NCI-H524 (cell line): ENCODE data around the gene SHMT2.

Experiments
- DNase-seq, 2 experiments: peaks; one replicate each; lab custom pipeline; 2025; lab: John Stamatoyannopoulos, UW

SHMT2 gene

DNA sequence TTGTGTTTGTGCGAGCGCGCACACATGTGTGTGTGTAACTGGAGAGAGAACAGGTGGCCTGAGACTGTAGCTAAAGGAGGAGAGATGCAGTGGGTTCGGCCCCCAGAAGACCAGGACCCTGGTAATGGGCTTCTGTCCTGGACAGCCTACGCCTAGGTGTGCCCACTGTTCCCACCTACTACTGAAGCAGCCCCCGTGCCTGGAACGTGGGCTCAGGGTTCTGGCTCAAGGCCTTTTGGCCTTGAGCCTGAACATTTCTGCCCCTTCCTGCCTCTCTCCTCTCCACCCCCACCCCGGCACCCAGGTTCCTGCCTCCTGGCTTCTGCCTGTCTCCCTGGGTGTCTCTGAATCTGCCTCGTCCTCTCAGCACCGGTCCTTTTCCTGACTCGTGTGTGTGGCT is 14.4 kb upstream of the SHMT2 start:
- DNase-seq, result no peak

DNA sequence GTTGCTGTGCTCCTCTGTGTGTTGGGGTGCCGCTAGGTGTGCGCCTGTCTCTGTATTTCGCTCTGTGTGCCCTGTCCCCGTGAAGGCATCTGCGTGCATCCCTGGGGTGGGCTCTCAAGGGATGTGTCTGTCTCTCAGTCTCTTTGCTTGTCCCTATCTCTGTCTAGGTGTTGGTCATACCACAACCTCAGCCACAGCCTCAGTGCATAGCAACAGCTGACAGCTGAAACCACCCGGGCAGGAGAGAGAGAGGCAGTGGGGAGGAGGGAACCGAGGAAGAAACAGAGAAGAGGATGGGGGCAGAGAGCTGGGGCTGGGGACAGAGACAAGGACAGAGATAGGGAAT is 13.9 kb upstream of the SHMT2 start:
- DNase-seq, result no peak

DNA sequence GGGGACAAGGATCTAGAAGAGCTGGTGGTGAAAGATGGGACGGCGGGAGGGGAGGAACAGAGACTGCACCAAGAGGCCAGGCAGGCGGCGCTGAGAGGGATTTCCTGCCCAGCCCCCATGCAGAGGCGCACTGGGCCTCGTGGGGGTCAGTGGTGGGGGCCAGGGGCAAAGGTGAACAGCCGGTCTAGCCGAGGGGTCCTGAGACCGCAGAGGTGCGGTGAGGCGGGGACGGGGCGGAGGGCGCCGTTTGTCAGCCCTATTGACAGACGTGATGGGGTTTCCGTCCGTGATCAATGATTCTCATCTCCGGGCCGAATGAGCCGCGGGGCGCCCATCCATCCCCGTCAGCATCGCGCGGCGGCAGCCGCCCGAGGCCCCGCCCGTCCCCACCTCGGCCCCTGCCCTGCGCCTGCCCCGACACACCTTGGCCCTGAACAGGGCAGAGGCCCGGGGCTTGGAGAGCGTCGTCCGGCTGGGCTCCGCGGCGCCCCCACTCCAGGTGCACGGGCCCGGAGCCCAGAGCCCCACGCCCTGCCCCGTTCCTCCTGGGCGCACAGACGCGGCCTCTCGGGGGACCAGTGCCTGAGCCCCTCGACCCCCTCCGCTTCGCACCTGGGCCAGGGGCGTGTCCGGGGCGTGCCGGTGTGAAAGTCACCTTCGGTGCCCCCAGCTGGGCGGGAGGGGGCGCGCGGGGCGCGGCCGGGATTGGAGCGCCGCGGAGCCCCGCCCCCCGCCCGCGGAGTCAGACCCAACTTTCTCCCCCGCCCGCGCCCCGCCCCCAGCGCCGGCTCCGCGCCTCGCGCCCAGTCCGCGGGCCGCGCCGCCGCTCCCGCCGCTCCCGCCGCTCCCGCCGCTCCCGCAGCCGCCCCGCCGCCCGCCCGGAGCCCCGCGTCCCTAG is 13.2 kb upstream of the SHMT2 start, which contains the start of gene NXPH4:
Gene NXPH4, plus strand, starts transcription at position 781 of the 898 bp plus-strand sequence. CDS start 176 bp downstream, outside the sequence.
- DNase-seq, result peak in 1 of 2 experiments; percentile 41

DNA sequence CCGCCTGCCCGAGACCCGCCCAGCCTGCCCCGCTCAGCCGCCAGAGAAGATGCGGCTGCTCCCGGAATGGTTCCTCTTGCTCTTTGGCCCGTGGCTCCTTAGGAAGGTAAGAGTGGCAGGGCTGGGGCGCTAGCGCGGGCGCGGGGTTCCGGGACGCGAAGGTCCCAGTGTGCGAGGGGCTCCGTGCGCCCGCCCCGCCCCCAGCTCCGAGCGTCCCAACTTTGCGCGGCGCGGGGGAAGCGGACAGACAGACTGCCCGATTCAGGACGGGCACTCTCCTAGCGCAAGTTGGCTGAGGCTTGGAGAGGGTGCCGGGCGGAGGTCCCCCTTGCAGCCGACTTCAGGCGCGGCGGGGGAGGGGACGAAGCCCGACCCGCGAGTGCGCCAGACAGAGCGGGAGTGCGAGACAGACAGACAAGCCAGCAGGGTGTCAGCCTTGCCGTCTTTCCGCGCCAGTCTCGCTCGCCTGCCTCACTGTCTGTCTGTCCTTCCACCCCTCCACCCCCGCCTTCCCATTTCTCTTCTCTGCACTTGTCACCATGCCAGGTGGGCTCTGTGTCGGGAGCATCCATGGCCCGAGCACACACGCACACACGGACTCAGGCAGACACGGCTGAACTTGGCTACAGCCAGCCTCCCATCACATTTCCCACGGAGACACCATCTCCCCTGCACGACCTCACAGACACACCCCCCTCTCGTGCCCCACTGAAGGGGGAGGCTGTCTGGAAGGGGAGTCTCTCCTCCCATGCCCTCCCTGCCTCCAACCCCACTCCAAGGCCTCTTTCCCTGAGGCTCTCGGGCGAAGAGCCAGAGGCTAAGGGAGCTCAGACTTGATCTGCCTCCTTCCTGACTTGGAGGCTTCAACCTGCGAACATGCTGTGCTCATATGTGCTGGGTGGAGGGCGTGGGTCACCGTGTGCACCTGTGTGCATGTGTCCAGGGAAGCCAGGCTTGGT is 12.3 kb upstream of the SHMT2 start:
- DNase-seq, result peak in 1 of 2 experiments; percentile 40

DNA sequence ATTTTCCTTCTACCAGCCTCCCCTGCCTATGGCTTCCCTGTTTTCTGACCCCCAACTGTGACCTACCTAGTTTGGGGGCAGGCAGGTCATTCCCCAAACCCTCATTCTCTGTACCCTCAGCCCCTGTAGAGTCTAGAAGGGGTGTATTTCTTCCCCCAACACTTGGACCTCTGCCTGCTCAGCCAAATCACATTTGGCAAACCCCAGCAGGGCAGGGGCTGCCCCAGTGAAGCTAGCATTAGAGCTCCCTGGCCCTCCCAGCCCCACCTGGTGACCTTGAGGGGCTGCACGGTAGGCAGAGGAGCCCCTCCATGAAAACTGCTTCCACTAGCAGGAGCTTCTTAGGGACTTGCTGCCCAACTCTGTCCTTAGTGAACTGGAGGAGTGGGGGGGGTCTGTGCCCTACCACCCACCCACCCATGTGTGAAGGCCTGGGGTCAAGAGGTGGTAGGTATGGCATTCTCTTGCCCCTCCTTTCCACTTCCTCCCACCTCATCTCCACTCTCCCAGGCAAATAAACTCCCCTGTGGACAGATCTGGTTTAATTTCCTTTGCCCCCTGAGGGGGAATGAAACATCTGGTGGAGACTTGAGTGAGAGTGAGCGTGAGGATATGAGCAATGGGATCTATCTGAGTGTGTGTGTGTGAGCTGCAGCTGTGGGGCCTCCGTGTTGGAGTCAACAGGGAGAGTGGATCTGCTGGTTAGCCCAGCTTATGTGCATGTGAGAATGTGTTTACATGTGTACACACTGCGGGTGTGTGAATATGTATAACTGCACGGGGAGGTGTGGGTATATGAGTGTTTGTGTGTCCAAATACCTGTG is 11.3 kb upstream of the SHMT2 start:
- peak in 1 of 2 experiments; percentile 40 for DNase-seq

DNA sequence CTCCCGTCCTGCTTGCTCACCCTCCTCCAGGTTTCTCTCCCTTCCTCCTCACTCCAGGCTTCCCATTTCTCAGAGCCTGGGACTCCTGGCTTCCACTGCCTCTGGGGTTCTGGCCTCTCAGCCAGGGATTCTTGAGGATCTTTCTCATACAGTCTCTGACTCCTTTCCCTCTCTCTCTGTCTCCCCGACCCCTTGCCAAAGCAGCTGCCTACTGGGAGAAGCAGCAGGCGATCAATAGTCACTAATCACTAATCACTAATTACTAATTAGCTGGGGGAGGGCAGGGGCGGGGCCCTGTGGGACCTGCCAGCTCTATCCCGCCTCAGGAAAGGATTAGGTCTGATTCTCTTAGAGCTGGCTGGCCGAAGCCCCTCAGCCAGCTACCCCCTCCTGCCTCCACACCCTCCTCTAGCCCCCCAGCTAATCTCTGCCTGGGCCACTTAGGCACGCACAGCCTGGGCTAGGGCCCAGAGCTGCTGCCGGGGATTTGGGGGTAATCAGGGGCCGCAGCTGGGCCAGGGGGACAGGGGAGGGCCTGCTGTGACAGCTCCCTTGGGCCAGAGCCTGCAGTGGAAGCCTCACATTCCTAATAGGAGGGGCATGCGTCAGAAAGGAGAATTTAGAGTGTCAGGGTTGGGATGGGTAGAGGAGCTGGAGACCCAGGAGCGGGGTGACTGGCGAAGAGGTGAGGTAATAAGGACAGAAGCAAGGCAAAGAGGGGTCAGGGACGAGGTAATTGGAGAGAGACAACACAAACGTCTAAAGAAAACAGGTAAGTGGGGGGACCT is 10.1 kb upstream of the SHMT2 start:
- peak in 1 of 2 experiments; percentile 39 for DNase-seq

DNA sequence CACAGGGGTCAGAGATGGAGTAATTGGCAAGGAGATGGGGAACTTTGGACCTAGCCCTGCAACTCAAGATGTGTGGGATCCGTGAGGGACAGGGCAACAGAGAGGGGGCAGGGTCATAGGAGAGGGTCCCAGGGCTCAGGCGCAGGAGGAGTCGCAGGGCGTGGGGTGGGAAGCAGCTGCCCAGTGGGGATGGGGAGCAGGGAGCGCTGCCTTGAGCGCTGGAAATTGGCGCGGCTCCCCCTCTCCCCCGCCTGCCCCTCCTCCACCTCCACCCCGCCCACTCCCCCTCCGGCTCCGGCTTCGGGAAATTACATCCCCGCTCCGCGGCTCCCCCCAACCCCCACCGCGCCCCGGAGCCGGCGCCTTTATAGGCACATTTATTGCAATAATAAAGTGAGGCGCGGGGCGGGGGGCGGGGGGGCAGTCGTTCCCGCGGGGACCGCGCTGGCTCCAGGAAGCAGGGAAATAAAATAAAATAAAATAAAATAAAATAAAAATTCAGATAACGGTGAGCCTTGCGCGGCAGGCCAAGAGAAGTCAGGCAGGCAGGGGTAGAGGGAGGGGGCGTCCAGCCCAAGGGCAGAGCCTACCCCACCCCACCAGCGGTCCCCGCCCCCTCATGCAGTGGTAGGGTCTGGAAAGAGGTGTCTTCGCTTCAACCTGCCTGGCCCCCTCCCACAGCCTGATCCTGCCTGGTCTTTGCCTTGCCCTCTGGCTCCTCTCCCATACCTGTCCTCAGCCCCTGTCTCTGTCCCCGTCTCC is 9.3 kb upstream of the SHMT2 start:
- DNase-seq, result no peak

DNA sequence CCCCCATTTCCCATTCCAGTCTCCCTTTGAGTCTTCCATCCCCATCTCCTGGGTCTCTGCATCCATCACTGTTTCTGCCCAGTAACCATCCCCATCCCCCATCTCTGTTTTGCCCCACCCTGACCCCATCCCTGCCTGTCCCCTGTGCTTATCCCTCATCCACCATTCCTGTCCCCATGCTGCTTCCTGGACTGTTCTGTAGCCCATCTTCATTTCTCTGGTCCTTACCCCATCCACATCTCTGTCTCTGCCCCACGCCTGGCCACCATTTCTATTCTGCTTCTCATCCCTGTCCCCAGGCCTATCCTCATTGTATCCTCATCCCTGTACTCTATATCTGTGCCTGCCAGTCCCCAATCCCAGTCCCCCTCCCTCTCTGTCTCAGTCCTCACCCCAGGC is 8.7 kb upstream of the SHMT2 start:
- no peak for DNase-seq

DNA sequence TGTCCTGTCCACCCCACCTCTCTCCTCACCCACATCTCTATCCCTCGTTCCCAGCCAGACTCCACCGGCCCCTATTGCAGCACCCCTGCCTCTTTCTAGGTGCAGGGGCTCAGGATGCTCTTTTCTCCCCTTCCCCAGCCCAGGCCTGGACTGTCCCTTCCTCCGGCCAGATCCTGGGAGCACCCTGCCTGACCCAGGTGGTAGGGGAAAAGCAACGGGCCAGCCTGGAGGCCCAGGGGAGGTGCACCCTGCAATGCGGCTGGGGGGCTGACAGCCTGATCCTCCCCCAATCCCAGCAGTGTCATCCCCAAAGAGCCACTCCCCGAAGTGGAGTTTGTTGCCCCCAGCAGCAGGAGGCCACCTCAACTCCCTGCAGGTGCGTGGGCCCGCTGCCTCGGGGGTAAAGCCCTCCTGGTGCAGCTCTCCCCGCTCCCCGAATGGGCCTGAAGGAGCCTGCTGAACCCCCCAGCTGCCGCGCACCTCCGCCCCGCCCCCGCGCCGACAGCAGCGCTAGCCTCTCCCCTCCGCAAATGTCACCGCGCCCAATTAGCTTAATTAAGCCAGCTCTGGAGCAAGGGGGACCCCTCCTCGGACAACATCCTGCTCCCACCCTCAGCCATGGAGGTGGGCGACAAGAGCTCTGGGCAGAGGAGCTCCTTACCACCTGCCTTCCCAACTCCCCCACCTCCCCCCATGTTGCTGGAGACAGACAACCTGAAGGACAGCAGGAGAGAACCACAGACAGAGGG is 8.2 kb upstream of the SHMT2 start:
- DNase-seq, result no peak

DNA sequence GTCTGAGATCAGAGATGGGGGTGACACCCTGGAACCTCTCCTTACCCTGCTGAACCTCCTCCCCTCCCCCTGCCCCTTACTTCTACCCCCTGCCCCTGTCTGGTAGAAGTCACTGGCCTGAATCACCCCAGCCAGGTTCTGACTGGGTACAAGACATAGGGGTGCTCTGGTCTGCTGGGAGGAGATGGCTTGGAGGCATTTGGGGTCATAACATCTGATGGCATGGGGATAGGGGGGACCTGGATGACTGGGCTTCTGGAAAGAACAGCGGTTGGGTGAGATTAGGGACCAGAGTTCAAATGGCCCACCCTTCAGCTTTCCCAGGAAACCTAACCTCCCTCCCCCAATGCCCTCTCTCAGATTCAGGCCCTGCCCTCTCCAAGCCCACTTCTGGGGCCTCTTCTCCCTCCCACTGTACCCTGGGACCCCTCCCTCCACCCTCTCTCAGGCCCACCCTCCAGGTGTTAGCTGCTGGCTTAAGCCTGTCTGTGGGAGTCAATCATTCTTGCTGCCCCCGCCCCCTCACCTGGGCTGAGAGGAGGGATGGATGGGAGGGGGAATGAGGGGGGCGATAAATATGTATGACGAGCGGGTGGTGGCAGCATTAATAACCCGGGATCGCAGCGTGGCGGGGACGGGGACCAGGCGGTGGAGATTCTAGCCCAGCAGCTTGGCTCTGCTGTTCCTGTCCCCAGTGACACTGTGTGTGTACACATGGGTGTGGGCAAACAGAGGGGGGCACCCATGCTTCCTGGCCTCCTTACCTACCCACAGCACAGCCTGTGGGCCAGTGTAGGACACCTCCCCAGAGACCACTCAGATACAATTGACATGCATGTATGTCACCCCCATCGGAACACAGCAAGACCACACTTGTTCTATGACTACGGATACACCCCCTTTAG is 7.0 kb upstream of the SHMT2 start:
- DNase-seq, result no peak

DNA sequence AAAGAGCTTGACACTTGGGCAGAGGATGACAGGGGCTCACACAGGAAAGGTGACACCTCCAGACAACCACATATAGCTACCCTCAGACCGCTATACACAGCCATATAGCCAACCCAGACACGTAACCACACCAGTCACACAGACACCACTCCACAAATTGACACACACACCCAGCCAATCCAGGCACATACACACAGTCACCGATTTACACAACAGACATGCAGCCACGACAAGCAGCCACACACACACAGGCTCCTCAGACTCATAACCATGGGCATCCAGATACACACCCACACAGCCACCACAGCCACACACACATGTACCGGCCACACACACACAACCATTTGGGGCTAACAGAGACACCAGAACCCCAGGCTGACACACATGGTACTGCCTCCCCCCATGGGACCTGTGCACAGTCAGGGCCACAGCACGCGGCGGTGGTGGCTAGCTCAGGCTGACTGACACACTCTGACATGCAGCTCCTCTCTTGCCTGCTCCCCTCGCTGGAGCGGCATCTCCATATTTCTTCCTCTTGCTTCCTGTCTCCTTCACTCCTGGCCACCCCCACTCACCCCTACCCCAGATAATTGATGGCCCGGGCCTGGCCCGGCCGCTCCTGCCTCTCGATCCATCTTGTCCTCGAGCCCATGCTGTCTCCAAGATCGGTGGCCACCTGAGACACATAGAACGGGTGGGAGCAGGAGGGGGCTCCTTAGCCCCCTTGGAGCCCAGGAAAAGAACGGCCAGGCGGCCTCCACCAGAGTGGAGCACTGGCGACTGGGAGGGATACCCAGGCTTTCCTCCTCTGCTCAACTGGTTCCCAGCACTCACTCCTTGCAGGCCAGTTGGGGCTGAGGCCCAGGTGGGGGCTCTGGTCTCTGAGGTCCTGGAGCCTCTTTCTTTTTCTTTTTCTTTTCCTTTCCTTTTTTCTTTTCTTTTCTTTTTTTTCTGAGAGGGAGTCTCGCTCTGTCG is 6.0 kb upstream of the SHMT2 start:
- no peak for DNase-seq

DNA sequence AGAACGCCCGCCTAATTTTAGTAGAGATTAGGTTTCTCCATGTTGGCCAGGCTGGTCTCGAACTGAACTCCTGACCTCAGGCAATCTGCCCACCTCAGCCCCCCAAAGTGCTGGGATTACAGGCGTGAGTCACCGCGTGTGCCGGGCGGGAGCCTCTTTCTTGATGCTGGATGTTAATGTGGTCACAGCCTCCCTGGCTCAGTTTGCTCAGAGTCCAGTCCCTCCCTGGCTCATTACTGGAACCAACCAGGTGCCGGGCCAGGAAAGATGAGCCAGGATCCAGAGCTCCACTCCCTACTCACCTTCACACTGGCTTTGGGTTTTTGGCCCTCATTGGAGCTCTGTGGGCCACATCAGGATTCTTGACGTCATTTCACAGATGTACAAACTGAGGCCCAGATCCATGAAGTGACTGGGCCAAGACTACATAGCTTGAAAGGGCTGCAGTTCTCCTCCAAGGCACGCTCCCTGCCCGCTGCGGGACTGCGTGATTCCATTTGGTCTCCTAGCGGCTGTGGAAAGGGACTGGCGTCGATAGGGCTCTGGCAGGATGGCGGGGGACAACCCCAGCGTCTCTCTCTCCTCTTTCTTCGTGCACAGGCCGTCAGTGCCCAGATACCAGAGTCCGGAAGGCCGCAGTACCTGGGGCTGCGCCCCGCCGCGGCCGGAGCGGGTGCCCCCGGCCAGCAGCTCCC is 5.1 kb upstream of the SHMT2 start:
- DNase-seq, result no peak

DNA sequence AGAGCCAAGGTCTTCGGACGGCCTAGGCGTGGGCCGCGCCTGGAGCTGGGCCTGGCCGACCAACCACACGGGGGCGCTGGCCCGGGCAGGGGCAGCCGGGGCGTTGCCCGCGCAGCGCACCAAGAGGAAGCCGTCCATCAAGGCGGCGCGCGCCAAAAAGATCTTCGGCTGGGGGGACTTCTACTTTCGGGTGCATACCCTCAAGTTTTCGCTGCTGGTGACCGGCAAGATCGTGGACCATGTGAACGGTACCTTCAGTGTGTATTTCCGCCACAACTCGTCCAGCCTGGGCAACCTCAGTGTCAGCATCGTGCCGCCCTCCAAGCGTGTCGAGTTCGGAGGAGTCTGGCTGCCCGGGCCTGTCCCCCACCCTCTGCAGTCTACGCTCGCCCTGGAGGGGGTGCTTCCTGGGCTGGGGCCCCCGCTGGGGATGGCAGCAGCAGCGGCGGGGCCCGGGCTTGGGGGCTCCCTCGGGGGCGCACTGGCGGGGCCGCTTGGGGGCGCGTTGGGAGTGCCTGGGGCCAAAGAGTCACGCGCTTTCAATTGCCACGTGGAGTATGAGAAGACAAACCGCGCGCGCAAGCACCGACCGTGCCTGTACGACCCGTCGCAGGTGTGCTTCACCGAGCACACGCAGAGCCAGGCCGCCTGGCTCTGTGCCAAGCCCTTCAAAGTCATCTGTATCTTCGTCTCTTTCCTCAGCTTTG is 4.4 kb upstream of the SHMT2 start:
- DNase-seq, result peak in 1 of 2 experiments; percentile 58

DNA sequence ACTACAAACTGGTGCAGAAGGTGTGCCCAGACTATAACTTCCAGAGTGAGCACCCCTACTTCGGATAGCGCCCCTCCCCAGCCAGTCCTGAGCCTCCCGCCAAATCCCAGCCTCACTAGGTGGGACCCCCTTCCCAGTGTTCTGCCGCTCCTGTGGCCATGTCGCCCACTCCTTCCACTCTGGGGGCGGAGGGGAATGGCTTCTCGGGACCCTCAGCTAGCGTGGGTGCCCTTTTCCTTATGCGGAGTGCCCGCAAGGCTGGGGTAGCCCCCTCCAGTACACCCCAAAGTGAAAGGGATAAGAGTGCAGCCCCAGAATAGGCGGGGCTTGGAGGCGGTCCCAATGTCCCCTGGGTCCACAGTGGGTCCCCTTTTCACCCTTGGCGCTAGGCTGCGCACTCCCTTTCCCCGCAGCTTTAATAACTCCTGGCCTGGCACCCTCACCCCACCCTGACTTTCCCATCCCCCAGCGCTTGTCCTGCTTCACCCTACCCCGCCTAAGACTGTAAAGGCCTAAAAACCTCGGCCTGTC is 3.8 kb upstream of the SHMT2 start:
- DNase-seq, result no peak

DNA sequence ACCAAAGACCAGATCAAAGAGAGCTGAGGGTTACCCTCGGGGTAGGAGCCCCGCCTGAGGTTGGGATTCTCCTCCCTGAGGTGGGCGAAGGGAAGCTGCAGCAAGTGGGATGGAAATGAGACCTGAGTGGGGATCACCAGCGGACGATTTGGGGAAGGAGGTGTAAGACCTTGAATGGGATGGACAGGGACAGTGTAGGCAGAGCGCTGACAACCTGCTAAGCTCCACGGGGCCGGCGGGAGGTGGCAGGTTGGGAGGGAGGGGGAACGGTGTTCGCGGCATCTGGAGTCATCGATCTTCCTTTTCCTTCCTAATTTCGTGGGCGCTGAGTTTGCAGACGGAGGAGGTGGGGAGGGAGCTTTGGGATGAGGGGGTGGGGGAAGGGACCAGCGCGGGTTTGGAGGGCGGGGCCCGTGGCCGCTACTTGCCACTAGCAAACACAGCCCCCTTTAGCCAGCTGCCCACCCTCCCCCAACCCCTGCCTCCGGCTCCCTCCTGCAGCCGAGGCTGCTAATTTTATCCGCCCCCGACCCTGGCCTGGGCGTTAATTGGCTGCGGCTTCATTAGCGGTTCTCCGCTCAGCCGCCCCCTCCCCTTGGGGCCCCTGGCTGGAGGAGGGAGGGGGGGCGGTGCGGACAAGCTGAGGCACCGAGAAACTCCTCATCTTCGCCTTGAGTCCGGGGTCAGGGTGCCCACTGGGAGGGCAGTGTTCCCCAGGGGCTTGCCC is 2.8 kb upstream of the SHMT2 start:
- DNase-seq, result peak in 1 of 2 experiments; percentile 51
